HG03457 (cell line): ENCODE data around the gene VLDLR.

Experiments used
- ATAC-seq: cut with Tn5 transposase; IDR thresholded peaks from one replicate; pipeline ENCODE4 v1.9.1; 2021; ENCODE audit warnings: moderate number of reproducible peaks; ENCODE audit not compliant: unreplicated experiment

VLDLR gene

GRCh38 chr9:2662496-2662895 is 40.9 kb downstream of the VLDLR start:
- no peak for ATAC-seq

GRCh38 chr9:2663461-2664173 is 42.0 kb downstream of the VLDLR start:
- ATAC-seq = no peak

GRCh38 chr9:2664174-2665065 is 42.8 kb downstream of the VLDLR start:
- ATAC-seq = no peak

DNA sequence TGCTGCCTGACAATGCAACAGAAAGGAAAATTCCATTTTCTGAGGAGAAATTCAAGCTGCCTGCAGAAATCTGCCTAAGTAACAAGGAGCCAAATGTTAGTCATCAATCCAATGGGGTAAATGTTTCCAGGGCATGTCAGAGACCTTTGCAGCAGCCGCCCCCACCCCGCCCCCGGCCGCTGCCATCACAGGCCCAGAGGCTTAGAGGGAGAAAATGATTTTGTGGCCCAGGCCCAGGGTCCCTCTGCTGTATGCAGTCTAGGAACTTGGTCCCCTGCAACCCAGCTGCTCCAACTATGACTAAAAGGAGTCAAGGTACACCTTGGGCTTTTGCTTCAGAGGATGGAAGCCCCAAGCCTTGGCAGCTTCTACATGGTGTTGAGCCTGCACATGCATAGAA is 45.0 kb downstream of the VLDLR start:
- ATAC-seq = no peak

DNA sequence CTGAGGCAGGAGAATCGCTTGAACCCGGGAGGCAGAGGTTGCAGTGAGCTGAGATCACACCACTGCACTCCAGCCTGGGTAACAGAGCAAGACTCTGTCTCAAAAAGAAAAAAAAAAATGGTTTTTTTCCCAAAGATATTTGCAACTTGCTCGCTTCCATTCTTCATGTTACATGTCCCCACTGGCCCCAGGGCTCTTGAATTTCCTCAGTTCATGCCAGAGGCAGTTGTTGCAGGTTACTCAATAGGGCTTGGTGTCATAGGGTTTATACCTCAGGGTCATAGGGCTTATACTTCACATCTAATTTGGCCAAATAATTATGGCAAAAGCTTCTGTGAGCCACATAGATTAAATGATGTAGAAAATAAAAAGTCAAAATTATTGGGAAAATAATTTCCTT is 51.6 kb downstream of the VLDLR start:
- no peak for ATAC-seq

DNA sequence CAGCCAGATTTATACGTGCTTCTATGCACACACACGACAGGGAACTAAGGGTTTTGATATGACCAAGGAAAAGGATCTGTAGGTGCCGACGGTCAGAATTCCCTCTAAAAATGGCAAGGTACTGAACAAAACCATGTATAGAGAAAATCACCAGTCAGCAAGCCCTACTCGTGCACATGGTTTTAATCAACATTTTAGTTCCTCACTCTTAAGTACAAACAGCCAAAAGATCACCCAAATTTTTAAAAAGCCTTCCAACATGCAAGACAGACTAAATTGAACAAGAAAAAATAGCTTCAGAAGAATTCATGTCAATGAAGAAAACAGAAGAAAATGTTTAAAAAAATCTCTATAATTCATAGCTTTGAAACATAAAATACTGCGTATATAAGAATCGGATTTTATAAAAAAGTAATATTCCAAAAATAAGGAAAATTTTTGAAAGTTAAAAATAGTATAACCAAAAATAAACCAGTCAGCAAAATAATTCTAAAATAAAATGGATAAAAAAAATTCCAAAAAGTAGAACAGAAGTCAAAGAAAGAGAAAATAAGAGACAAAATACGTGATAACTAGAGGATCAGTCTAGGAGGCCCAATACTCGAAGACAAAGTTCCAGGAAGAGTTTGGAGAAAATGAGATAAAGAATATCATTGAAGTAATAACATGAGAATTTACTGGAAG is 52.7 kb downstream of the VLDLR start:
- no peak for ATAC-seq

GRCh38 chr9:2675834-2676233 is 54.2 kb downstream of the VLDLR start:
- no peak for ATAC-seq

- ATAC-seq = no peak
These were observed 54.9 kb downstream of the VLDLR start for GRCh38 chr9:2676466-2676865.

DNA sequence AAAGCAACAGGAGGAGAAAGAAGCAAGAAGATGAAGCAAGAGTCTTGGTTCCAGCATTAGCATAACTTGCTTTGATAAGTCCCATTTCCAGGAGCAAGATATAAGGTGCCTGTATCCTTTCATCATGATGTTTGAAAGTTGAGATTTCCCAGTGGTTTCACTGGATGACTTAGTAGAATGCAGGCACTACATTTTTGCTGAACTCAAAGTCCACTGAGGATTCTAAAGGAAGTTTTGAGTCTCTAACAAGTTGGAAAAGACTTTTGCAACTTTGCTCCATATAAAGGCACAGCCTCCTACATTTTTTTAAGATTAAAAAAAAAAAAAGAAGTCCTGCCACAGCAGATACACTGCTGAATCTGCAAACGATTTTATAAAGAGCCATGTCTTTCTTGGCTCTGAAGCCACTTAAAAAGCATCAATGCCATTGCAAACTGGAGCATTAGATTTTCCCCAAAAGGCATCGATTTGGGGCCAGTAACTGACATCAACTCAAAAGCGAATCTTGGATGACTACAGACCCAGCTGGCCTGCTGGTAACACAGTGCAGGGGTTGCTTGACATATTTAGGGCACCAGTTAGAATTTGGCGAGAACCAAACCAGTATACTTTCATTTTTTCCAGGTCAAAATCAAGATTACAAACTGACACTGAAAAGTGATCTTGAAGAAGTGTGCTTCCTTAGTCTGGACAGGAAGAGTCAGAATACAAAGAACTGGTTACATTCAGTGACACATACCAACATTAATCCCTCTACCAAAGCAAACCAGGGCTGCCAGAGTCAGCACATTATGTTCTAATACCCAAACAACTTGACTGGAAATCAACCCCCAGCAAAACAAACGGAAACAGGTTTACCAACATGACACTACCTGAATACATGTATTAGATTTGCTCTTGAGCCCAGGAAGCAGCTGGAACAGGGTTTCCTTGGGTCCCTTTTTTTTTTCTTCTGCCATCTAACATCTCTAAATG is 56.6 kb downstream of the VLDLR start:
- no peak for ATAC-seq

DNA sequence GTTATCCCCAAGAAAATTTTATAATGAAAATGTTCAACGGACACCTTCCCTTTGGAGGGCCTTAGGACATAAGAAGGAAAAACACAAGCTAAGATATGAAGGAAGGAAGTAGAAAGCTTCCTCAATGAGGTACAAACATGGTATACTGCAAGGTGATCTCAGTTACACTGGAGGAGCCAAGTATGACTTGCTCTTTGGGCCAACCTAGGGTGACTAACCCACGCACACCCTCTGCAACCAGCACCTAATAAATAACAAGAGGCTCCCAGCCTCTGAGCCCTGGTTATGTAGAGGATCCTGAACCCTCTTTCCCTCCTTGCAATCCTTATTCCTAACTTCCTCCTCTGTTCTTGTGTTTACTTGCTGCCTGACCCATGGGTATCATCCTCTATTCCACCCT is 57.4 kb downstream of the VLDLR start:
- no peak for ATAC-seq

- ATAC-seq = no peak
These were observed 60.4 kb downstream of the VLDLR start for GRCh38 chr9:2681981-2682380.

- no peak for ATAC-seq
These were observed 65.3 kb downstream of the VLDLR start for GRCh38 chr9:2686911-2687310.

- no peak for ATAC-seq
These were observed 67.0 kb downstream of the VLDLR start for GRCh38 chr9:2688636-2689035.

- no peak for ATAC-seq
These were observed 69.6 kb downstream of the VLDLR start for GRCh38 chr9:2691212-2691611.

- no peak for ATAC-seq
These were observed 70.0 kb downstream of the VLDLR start for GRCh38 chr9:2691626-2692025.

DNA sequence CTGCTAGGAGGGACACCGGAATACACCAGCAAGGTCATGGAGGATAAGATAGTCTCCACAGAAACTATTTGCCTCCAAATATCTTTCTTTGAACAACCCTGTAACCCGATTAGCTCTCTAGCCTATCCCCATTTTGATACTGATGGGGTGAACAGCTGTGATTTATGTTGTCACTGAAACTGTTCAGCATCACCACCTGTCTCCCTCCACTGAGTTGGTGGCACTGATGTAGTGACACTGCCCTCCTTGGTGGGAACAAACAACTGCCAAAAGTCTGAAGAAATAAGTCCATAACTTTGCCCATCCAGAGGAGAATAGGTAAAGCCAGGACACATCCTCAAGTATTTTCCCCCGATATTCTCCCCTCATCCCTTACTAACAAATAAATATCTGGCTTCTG is 71.5 kb downstream of the VLDLR start:
- ATAC-seq = no peak

DNA sequence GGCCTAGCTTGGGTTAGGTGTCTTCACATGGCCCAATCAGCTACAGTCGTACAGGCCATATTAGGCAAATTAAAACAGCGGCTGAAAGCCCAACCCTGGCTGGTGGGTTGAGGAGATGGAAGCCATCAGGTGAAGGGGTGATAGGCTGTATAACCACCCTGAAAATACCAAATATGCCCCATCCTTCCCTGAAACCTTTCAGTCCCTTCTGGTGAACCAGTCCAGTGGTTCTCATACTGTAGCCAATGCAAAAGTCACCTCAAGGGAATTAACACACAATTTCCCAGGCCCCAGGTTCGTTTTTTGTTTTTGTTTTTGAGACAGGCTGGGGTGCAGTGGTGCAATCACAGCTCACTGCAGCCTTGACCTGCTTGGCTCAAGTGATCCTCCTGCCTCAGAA is 75.9 kb downstream of the VLDLR start:
- no peak for ATAC-seq

DNA sequence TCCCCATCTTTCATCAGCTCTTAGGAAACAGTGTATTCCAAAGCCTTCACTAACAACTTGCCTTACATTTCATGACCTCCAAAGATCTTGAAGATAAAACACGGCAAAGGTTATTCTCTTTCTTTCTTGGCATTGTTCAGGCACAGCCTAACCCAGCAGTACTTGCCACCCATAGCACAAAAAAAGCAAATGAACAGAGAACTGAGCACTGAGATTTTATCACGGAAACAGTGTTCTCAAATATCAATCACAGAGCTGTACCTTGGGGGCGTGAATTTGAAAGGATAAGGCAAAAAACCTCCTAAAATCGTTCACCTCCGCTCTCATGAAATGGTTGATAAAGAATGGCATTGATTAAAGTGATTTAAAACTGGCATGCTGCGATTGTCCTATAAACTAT is 78.8 kb downstream of the VLDLR start:
- ATAC-seq = no peak

DNA sequence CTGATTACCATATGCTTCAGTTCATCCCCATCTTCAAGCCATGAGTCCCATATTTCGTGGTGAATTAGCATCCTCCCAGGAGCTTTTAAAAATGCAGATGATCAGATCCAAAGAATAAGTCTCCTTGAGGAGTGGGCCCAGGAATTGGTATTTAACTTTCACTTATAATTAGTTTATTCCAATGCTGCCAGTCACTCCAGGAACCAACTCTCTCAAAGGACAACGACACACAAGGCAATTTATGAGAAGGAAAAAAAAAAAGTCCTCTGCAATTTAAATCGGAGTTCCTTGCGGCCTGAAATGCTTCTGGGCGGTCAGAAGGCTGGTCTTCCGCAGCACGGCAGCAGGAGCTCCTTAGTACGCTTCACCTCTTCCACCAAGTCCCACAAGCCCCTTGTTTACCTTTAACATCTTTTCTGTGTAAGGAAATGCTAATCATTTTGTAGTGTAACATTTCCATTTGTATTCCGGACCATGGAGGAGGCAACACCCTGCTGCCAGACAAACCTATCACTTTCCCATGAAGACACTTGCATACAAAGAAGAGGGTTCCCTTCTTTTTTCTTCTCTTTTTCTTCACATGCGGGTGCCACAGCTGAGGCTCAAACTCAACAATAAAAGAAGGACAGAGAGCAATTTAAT is 79.4 kb downstream of the VLDLR start:
- ATAC-seq = no peak

DNA sequence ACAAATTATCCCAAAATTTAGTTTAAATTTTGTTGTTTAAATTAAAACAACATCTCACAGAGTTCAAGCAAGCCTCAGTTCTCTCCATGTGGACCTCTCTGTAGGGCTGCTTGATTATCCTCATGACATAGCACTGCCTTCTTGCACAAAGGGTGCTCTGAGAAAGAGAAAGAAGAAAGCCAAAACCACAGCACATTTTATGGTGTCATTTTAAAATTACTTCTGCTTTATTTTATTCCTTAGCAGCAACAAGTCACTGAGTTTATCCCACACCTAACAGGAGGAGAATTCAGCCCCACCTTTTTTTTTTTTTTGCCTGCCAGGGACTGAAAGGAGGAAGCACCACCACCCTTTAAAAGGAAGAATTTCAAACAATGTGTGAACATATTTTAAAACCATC is 82.9 kb downstream of the VLDLR start:
- no peak for ATAC-seq
